GM12878 (cell line): Measurements from ENCODE around the gene PALD1. TPM values are rescaled to one million over a fixed set of nuclear protein-coding genes. Genes with fewer than 3 reads are reported as not detected.

Experiments used
- BCL11A ChIP-seq: IDR thresholded peaks from 2 replicates; pipeline ENCODE4 v1.6.1; 2011; ENCODE audit warnings: low read depth, low read length
- BMI1 ChIP-seq: fragments of 450-650 bp; IDR thresholded peaks from 2 replicates; pipeline ENCODE4 v1.6.1; 2016; ENCODE audit warnings: mild to moderate bottlenecking, moderate library complexity, borderline replicate concordance
- BRCA1 ChIP-seq: IDR thresholded peaks from 2 replicates; pipeline ENCODE4 v1.6.1; 2011; ENCODE audit warnings: low read depth, low read length, improper control_type of control experiment
- CBFB ChIP-seq: IDR thresholded peaks from 2 replicates; pipeline ENCODE4 v1.6.1; 2016; ENCODE audit warnings: antibody characterized with exemption, low read depth
- DPF2 ChIP-seq: fragments of 450-650 bp; IDR thresholded peaks from 2 replicates; pipeline ENCODE4 v1.6.1; 2017; ENCODE audit warnings: mild to moderate bottlenecking
- E2F4 ChIP-seq: IDR thresholded peaks from 2 replicates; pipeline ENCODE4 v1.6.1; 2012; ENCODE audit warnings: low read depth, low read length, improper control_type of control experiment
- FOXM1 ChIP-seq: IDR thresholded peaks from 2 replicates; pipeline ENCODE4 v1.6.1; 2012; ENCODE audit warnings: low read depth, mild to moderate bottlenecking, inconsistent platforms, low read length, moderate library complexity
- IKZF1 ChIP-seq: fragments of 450-650 bp; conservative IDR thresholded peaks from 2 replicates; pipeline ENCODE4 v1.6.1; 2017; ENCODE audit warnings: antibody characterized with exemption, mild to moderate bottlenecking
- JUNB ChIP-seq: IDR thresholded peaks from 2 replicates; pipeline ENCODE4 v1.6.1; 2016; ENCODE audit warnings: antibody characterized with exemption, mild to moderate bottlenecking
- MTA2 ChIP-seq: fragments of 450-650 bp; IDR thresholded peaks from 2 replicates; pipeline ENCODE4 v1.6.1; 2016; ENCODE audit warnings: low read depth, mild to moderate bottlenecking, moderate library complexity
- MTA3 ChIP-seq: IDR thresholded peaks from 2 replicates; pipeline ENCODE4 v1.6.1; 2012; ENCODE audit warnings: low read length, inconsistent platforms, borderline replicate concordance
- MXI1 ChIP-seq: fragments of 150-350 bp; IDR thresholded peaks from 2 replicates; pipeline ENCODE4 v1.6.1; 2011; ENCODE audit warnings: low read depth, mild to moderate bottlenecking, inconsistent platforms, low read length, improper control_type of control experiment
- MYC ChIP-seq: IDR thresholded peaks from 2 replicates; pipeline ENCODE4 v1.6.1; 2011; ENCODE audit warnings: mild to moderate bottlenecking, low read length, moderate library complexity, inconsistent platforms; ENCODE audit not compliant: insufficient read depth, insufficient replicate concordance, insufficient read length, severe bottlenecking
- RAD51 ChIP-seq: fragments of 450-650 bp; IDR thresholded peaks from 2 replicates; pipeline ENCODE4 v1.6.1; 2016; ENCODE audit warnings: moderate library complexity, mild to moderate bottlenecking, inconsistent platforms
- RCOR1 ChIP-seq: conservative IDR thresholded peaks from 2 replicates; pipeline ENCODE4 v1.6.1; 2012; ENCODE audit warnings: low read depth, low read length, improper control_type of control experiment
- SKIL ChIP-seq: fragments of 450-650 bp; IDR thresholded peaks from 2 replicates; pipeline ENCODE4 v1.6.1; 2017; ENCODE audit warnings: mild to moderate bottlenecking, low read depth, inconsistent platforms; ENCODE audit not compliant: poor library complexity, severe bottlenecking
- TCF3 ChIP-seq: IDR thresholded peaks from 2 replicates; pipeline ENCODE4 v1.6.1; 2012; ENCODE audit warnings: low read depth, mild to moderate bottlenecking, low read length, borderline replicate concordance; ENCODE audit not compliant: insufficient read depth
- polyA plus RNA-seq, 11 experiments: library from polyadenylated mRNA; depleted of rRNA in 4 of 11; unstranded in 6 of 11; stranded (reverse) in 5 of 11; fragments of >200 nt; fragmentation: Nextera tagmentation in 4 of 11; fragmentation: Illumina TruSeq in 1 of 11; extraction: Ambion mirVana in 4 of 11; extraction: Trizol in 1 of 11; gene quantifications; 1 replicate in 1 of 11; 2 replicates in 10 of 11; pipeline versions ENCODE4 v1.2.1 to v1.2.3, GENCODE V29; 2011 to 2016; ENCODE audit warnings: inconsistent platforms in 2 of 11, missing spikeins in 2 of 11, low read depth in 1 of 11
- total RNA-seq, 4 experiments: library from RNA; depleted of rRNA in 3 of 4; stranded (reverse); fragments of >200 nt in 3 of 4; fragmentation: Illumina TruSeq in 1 of 4; extraction: Trizol in 1 of 4; gene quantifications; 2 replicates each; pipeline versions ENCODE4 v1.2.1 to v1.2.3, GENCODE V29; 2013 to 2021
- TF ChIP-seq, protein P1 (sequence below): fragments of 450-650 bp; IDR thresholded peaks from 2 replicates; pipeline ENCODE4 v1.6.1; 2017; ENCODE audit warnings: mild to moderate bottlenecking, moderate library complexity
- TF ChIP-seq, protein P2 (sequence below): fragments of 450-650 bp; IDR thresholded peaks from 2 replicates; pipeline ENCODE4 v1.6.1; 2017; ENCODE audit warnings: borderline replicate concordance
- TF ChIP-seq, protein P3 (sequence below): fragments of 450-650 bp; IDR thresholded peaks from 2 replicates; pipeline ENCODE4 v1.6.1; 2018; ENCODE audit warnings: borderline replicate concordance, mild to moderate bottlenecking; ENCODE audit not compliant: partially characterized antibody

The PALD1 gene
- total and polyA plus RNA-seq, 10 of the 15 experiments (the other 5 are each of a cell fraction or from before 2014, with no cell fraction given), result 0.43 to 20.9 (median 9.0) TPM

DNA sequence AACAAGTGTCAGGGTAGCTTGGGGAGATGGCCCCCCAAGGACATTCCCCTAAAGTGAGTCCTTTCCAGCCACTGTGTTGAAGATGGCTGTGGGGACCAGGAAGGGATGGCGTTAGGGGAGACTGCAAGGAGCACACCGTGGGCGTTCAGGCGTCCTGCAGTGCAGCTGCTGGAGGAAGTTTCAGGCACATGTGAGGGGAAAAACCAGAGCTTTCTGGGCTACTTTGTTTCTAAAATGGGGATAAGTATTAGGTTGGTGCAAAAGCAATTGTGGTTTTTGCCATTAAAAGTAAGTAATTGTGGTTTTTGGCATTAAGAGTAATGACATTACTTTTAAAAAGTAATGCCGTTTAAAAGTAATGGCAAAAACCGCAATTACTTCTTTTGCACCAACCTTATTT lies 109.7 kb downstream of the PALD1 start (continued):
- no peak for TF ChIP-seq SKIL
- TF ChIP-seq BMI1, result no peak
- 0 out of 2 replicates have a peak, but pooled peaks have one; percentile 22 for TF ChIP-seq DPF2
- TF ChIP-seq, protein P1, sequence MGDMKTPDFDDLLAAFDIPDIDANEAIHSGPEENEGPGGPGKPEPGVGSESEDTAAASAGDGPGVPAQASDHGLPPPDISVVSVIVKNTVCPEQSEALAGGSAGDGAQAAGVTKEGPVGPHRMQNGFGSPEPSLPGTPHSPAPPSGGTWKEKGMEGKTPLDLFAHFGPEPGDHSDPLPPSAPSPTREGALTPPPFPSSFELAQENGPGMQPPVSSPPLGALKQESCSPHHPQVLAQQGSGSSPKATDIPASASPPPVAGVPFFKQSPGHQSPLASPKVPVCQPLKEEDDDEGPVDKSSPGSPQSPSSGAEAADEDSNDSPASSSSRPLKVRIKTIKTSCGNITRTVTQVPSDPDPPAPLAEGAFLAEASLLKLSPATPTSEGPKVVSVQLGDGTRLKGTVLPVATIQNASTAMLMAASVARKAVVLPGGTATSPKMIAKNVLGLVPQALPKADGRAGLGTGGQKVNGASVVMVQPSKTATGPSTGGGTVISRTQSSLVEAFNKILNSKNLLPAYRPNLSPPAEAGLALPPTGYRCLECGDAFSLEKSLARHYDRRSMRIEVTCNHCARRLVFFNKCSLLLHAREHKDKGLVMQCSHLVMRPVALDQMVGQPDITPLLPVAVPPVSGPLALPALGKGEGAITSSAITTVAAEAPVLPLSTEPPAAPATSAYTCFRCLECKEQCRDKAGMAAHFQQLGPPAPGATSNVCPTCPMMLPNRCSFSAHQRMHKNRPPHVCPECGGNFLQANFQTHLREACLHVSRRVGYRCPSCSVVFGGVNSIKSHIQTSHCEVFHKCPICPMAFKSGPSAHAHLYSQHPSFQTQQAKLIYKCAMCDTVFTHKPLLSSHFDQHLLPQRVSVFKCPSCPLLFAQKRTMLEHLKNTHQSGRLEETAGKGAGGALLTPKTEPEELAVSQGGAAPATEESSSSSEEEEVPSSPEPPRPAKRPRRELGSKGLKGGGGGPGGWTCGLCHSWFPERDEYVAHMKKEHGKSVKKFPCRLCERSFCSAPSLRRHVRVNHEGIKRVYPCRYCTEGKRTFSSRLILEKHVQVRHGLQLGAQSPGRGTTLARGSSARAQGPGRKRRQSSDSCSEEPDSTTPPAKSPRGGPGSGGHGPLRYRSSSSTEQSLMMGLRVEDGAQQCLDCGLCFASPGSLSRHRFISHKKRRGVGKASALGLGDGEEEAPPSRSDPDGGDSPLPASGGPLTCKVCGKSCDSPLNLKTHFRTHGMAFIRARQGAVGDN, result no peak
- 0 out of 2 replicates have a peak, but pooled peaks have one; percentile 15 for TF ChIP-seq RAD51
- TF ChIP-seq IKZF1, result peak; percentile 55; the same call in 1 of the 2 replicates
- TF ChIP-seq MTA3, result no peak
- TF ChIP-seq, protein P2, sequence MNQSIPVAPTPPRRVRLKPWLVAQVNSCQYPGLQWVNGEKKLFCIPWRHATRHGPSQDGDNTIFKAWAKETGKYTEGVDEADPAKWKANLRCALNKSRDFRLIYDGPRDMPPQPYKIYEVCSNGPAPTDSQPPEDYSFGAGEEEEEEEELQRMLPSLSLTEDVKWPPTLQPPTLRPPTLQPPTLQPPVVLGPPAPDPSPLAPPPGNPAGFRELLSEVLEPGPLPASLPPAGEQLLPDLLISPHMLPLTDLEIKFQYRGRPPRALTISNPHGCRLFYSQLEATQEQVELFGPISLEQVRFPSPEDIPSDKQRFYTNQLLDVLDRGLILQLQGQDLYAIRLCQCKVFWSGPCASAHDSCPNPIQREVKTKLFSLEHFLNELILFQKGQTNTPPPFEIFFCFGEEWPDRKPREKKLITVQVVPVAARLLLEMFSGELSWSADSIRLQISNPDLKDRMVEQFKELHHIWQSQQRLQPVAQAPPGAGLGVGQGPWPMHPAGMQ, result no peak
- no peak for TF ChIP-seq MXI1
- TF ChIP-seq BRCA1, result no peak
- TF ChIP-seq JUNB, result no peak
- no peak; the same call in 1 of the 2 replicates for TF ChIP-seq FOXM1
- no peak for TF ChIP-seq RCOR1
- no peak for TF ChIP-seq MYC
- no peak for TF ChIP-seq E2F4
- no peak for TF ChIP-seq BCL11A
- TF ChIP-seq, protein P3, sequence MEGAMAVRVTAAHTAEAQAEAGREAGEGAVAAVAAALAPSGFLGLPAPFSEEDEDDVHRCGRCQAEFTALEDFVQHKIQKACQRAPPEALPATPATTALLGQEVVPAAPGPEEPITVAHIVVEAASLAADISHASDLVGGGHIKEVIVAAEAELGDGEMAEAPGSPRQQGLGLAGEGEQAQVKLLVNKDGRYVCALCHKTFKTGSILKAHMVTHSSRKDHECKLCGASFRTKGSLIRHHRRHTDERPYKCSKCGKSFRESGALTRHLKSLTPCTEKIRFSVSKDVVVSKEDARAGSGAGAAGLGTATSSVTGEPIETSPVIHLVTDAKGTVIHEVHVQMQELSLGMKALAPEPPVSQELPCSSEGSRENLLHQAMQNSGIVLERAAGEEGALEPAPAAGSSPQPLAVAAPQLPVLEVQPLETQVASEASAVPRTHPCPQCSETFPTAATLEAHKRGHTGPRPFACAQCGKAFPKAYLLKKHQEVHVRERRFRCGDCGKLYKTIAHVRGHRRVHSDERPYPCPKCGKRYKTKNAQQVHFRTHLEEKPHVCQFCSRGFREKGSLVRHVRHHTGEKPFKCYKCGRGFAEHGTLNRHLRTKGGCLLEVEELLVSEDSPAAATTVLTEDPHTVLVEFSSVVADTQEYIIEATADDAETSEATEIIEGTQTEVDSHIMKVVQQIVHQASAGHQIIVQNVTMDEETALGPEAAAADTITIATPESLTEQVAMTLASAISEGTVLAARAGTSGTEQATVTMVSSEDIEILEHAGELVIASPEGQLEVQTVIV, result no peak
- TF ChIP-seq CBFB, result 0 out of 2 replicates have a peak, but pooled peaks have one; percentile 17
- TF ChIP-seq MTA2, result peak; percentile 80; the same call in 1 of the 2 replicates
- TF ChIP-seq TCF3, result no peak
